Hepatocyte (in vitro differentiated cells): Measurements from ENCODE around the gene MICAL3. TPM values are rescaled to one million over a fixed set of nuclear protein-coding genes. Genes with fewer than 3 reads are reported as not detected.

Experiments
- DNase-seq: peaks from one replicate; pipeline ENCODE4 v3.0.0-alpha.2; 2016; ENCODE audit warnings: low spot score
- H2AFZ ChIP-seq: fragments of 200-600 bp; sonication (generic); 2 replicates; pipeline ENCODE4 v1.6.0; 2016; ENCODE audit warnings: antibody characterized with exemption, mild to moderate bottlenecking
- H3K27ac ChIP-seq: fragments of 200-600 bp; sonication (generic); 2 replicates; pipeline ENCODE4 v1.5.1; 2016; ENCODE audit warnings: mild to moderate bottlenecking
- H3K27me3 ChIP-seq: fragments of 200-600 bp; sonication (generic); 2 replicates; pipeline ENCODE4 v1.6.1; 2016
- H3K36me3 ChIP-seq: fragments of 200-600 bp; sonication (generic); replicated peaks from 2 replicates; pipeline ENCODE4 v1.5.1; 2016; ENCODE audit warnings: low read depth; ENCODE audit not compliant: insufficient read depth
- H3K4me1 ChIP-seq: fragments of 200-600 bp; sonication (generic); 2 replicates; pipeline ENCODE4 v1.5.1; 2016; ENCODE audit warnings: mild to moderate bottlenecking, moderate library complexity; ENCODE audit not compliant: insufficient read depth
- H3K4me2 ChIP-seq: fragments of 200-600 bp; sonication (generic); 2 replicates; pipeline ENCODE4 v1.6.0; 2016
- H3K4me3 ChIP-seq: fragments of 200-600 bp; sonication (generic); 2 replicates; pipeline ENCODE4 v1.5.1; 2016; ENCODE audit warnings: mild to moderate bottlenecking
- H3K79me2 ChIP-seq: fragments of 200-600 bp; sonication (generic); 2 replicates; pipeline ENCODE4 v1.6.0; 2017; ENCODE audit warnings: mild to moderate bottlenecking
- H3K9me2 ChIP-seq: fragments of 200-600 bp; sonication (generic); replicated peaks from 2 replicates; pipeline ENCODE4 v1.6.0; 2017; ENCODE audit warnings: mild to moderate bottlenecking; ENCODE audit not compliant: insufficient read depth
- H3K9me3 ChIP-seq: fragments of 200-600 bp; sonication (generic); 2 replicates; pipeline ENCODE4 v1.5.1; 2016; ENCODE audit warnings: low read depth, mild to moderate bottlenecking
- H4K20me1 ChIP-seq: fragments of 200-600 bp; sonication (generic); 2 replicates; pipeline ENCODE4 v1.6.0; 2016; ENCODE audit warnings: mild to moderate bottlenecking; ENCODE audit not compliant: insufficient read depth, poor library complexity, severe bottlenecking
- CTCF ChIP-seq: fragments of 200-600 bp; sonication (generic); IDR thresholded peaks from 2 replicates; pipeline ENCODE4 v1.5.1; 2016; ENCODE audit warnings: antibody characterized with exemption, mild to moderate bottlenecking; ENCODE audit not compliant: poor library complexity
- EZH2 ChIP-seq: fragments of 200-600 bp; sonication (generic); IDR thresholded peaks from 2 replicates; pipeline ENCODE4 v1.6.1; 2016; ENCODE audit warnings: antibody characterized with exemption, mild to moderate bottlenecking, borderline replicate concordance
- EZH2phosphoT487 ChIP-seq: fragments of 200-600 bp; sonication (generic); IDR thresholded peaks from one replicate; pipeline ENCODE4 v1.6.1; 2018; ENCODE audit warnings: antibody characterized with exemption, mild to moderate bottlenecking, low read depth, moderate library complexity; ENCODE audit not compliant: unreplicated experiment, severe bottlenecking
- WGBS: methylation state at CpG from one replicate; pipeline ENCODE4 v1.1.6; 2016; ENCODE audit warnings: low lambda C conversion rate; ENCODE audit errors: missing lambda C conversion rate; 5-methylcytosine and 5-hydroxymethylcytosine counted together
- polyA plus RNA-seq: library from polyadenylated mRNA; unstranded; fragments of >200 nt; fragmentation: Nextera tagmentation; extraction: Ambion mirVana; gene quantifications from 2 replicates; pipeline ENCODE4 v1.2.1, GENCODE V29; 2016
- total RNA-seq: library from RNA; depleted of rRNA; stranded (reverse); fragments of >200 nt; gene quantifications from 2 replicates; pipeline ENCODE4 v1.2.3, GENCODE V29; 2014

Gene MICAL3
- total and polyA plus RNA-seq, 2 experiments from 2014 or later: 4.6 to 22.7 TPM

GRCh38 chr22:17957204-17957603 is 67.2 kb downstream of the MICAL3 start:
- H2AFZ ChIP-seq: no peak overlapping the region
- no peaks in the 10 kb centered on the region for H3K9me3 ChIP-seq
- TF ChIP-seq EZH2phosphoT487: no peak
- TF ChIP-seq CTCF: no peak
- TF ChIP-seq EZH2: no peak
- no peak overlapping the region for H3K4me3 ChIP-seq
- H3K27ac ChIP-seq: no peak overlapping the region
- WGBS: 73% methylated on average over 7 of the region's 7 CpGs
- no peaks in the 10 kb centered on the region for H3K27me3 ChIP-seq
- DNase-seq: no peak
- peaks cover 9% of the 10 kb centered on the region for H4K20me1 ChIP-seq
- no peaks in the 10 kb centered on the region for H3K9me2 ChIP-seq
- peaks cover 75% of the 10 kb centered on the region for H3K79me2 ChIP-seq
- H3K4me2 ChIP-seq: peak overlapping the region; percentile 12
- H3K36me3 ChIP-seq: no peaks in the 10 kb centered on the region
- no peaks in the 10 kb centered on the region for H3K4me1 ChIP-seq

GRCh38 chr22:17956630-17957029 is 67.7 kb downstream of the MICAL3 start:
- WGBS: 95% methylated on average over 9 of the region's 9 CpGs
- peaks cover 9% of the 10 kb centered on the region for H4K20me1 ChIP-seq
- H3K4me2 ChIP-seq: no peak overlapping the region

GRCh38 chr22:17955590-17956379 is 68.6 kb downstream of the MICAL3 start:
- Histone ChIP-seq H3K79me2 (peaks cover 76% of the 10 kb centered on the region), H2AFZ (no peak overlapping the region), H3K4me1 (peaks cover 5% of the 10 kb centered on the region), H3K27ac (no peak overlapping the region), H3K9me3 (no peaks in the 10 kb centered on the region), H3K27me3 (no peaks in the 10 kb centered on the region), H3K4me2 (no peak overlapping the region), H4K20me1 (peaks cover 8% of the 10 kb centered on the region), H3K36me3 (no peaks in the 10 kb centered on the region), H3K9me2 (no peaks in the 10 kb centered on the region), H3K4me3 (no peak overlapping the region)
- no peak for DNase-seq
- no peak for TF ChIP-seq CTCF
- TF ChIP-seq EZH2: no peak
- no peak for TF ChIP-seq EZH2phosphoT487
- 66% methylated on average over 8 of the region's 8 CpGs for WGBS

More at GRCh38 chr22:17956630-17957029, 67.7 kb downstream of the MICAL3 start:
- Histone ChIP-seq H3K9me3 (no peaks in the 10 kb centered on the region), H3K9me2 (no peaks in the 10 kb centered on the region), H3K27me3 (no peaks in the 10 kb centered on the region), H3K4me1 (no peaks in the 10 kb centered on the region), H3K36me3 (no peaks in the 10 kb centered on the region), H3K27ac (no peak overlapping the region), H2AFZ (no peak overlapping the region), H3K79me2 (peaks cover 75% of the 10 kb centered on the region), H3K4me3 (no peak overlapping the region)
- no peak for TF ChIP-seq EZH2
- TF ChIP-seq EZH2phosphoT487: no peak
- no peak for TF ChIP-seq CTCF
- no peak for DNase-seq
